ENCODE results near the gene MAN1A1.

Gene MAN1A1

GRCh38 chr6:119278625-119279024 is 70.9 kb downstream of the MAN1A1 start:
- no peaks in the 10 kb centered on the region for H3K36me3 ChIP-seq (ENCODE audit: control insufficient read depth, insufficient read depth, low read length)
- no peaks in the 10 kb centered on the region for H3K27me3 ChIP-seq (replicated peaks; ENCODE audit: control insufficient read depth, insufficient read depth, low read length, poor library complexity, severe bottlenecking)
- H3K4me1 ChIP-seq (ENCODE audit: control insufficient read depth, insufficient read depth, low read length, poor library complexity, severe bottlenecking) = no peaks in the 10 kb centered on the region
- no peak overlapping the region for H3K4me3 ChIP-seq (ENCODE audit: insufficient read depth, low read depth, low read length, poor library complexity, severe bottlenecking)
- no peak for DNase-seq
- no peak overlapping the region for H3K27ac ChIP-seq (ENCODE audit: insufficient read depth, low read length, poor library complexity, severe bottlenecking)
- no peaks in the 10 kb centered on the region for H3K9me3 ChIP-seq (ENCODE audit: control insufficient read depth, low read length)

DNA sequence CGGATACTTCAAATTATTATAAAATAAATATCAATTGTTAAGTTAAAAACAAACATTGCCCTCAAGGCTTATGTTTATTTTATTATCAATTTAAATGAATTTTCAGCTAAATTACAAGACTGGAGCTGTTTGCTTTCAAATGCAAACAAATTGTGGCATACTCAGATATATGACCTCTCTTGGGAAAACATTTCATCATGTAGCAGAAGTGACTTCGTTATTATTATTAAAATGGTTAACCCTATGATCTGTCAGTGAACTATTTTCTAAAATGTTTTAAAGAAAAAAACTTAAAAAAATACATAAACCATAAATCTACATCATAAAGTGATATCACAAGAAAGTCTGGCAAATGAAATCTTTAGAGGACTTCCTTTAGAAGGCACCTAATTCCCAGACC is 72.5 kb downstream of the MAN1A1 start:
- no peak overlapping the region for H3K27ac ChIP-seq (ENCODE audit: insufficient read depth, low read length, poor library complexity, severe bottlenecking)
- DNase-seq = no peak
- no peaks in the 10 kb centered on the region for H3K36me3 ChIP-seq (ENCODE audit: control insufficient read depth, insufficient read depth, low read length)
- H3K27me3 ChIP-seq (replicated peaks; ENCODE audit: control insufficient read depth, insufficient read depth, low read length, poor library complexity, severe bottlenecking) = no peaks in the 10 kb centered on the region
- H3K4me1 ChIP-seq (ENCODE audit: control insufficient read depth, insufficient read depth, low read length, poor library complexity, severe bottlenecking) = no peaks in the 10 kb centered on the region
- H3K9me3 ChIP-seq (ENCODE audit: control insufficient read depth, low read length) = no peaks in the 10 kb centered on the region
- H3K4me3 ChIP-seq (ENCODE audit: insufficient read depth, low read depth, low read length, poor library complexity, severe bottlenecking) = no peak overlapping the region

GRCh38 chr6:119276211-119276610 is 73.3 kb downstream of the MAN1A1 start:
- H3K27me3 ChIP-seq (replicated peaks; ENCODE audit: control insufficient read depth, insufficient read depth, low read length, poor library complexity, severe bottlenecking) = no peaks in the 10 kb centered on the region
- no peak for DNase-seq
- no peaks in the 10 kb centered on the region for H3K36me3 ChIP-seq (ENCODE audit: control insufficient read depth, insufficient read depth, low read length)
- H3K27ac ChIP-seq (ENCODE audit: insufficient read depth, low read length, poor library complexity, severe bottlenecking) = no peak overlapping the region
- H3K4me1 ChIP-seq (ENCODE audit: control insufficient read depth, insufficient read depth, low read length, poor library complexity, severe bottlenecking) = no peaks in the 10 kb centered on the region
- H3K9me3 ChIP-seq (ENCODE audit: control insufficient read depth, low read length) = no peaks in the 10 kb centered on the region
- H3K4me3 ChIP-seq (ENCODE audit: insufficient read depth, low read depth, low read length, poor library complexity, severe bottlenecking) = no peak overlapping the region

DNA sequence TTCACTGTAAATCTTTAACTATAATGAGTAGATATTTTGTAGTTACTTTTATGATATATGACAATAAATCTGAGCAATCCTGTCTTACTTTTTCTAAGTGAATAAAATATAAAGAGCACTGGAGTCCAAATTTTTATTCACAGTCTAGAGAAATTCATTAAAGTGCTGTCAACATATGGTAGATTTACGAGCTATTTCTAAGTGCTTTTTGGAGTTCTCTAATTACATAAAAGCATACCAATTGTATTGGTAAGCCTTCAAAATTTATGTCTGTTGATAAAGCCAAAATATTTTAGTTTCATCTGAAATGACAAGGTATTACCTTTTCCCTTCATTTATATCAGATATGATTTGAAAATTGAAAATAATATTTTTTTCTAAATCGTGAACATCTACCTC is 75.4 kb downstream of the MAN1A1 start:
- Histone ChIP-seq H3K4me3 (ENCODE audit: insufficient read depth, low read depth, low read length, poor library complexity, severe bottlenecking) (no peak overlapping the region), H3K9me3 (ENCODE audit: control insufficient read depth, low read length) (peaks cover 6% of the 10 kb centered on the region), H3K4me1 (ENCODE audit: control insufficient read depth, insufficient read depth, low read length, poor library complexity, severe bottlenecking) (no peaks in the 10 kb centered on the region)

DNA sequence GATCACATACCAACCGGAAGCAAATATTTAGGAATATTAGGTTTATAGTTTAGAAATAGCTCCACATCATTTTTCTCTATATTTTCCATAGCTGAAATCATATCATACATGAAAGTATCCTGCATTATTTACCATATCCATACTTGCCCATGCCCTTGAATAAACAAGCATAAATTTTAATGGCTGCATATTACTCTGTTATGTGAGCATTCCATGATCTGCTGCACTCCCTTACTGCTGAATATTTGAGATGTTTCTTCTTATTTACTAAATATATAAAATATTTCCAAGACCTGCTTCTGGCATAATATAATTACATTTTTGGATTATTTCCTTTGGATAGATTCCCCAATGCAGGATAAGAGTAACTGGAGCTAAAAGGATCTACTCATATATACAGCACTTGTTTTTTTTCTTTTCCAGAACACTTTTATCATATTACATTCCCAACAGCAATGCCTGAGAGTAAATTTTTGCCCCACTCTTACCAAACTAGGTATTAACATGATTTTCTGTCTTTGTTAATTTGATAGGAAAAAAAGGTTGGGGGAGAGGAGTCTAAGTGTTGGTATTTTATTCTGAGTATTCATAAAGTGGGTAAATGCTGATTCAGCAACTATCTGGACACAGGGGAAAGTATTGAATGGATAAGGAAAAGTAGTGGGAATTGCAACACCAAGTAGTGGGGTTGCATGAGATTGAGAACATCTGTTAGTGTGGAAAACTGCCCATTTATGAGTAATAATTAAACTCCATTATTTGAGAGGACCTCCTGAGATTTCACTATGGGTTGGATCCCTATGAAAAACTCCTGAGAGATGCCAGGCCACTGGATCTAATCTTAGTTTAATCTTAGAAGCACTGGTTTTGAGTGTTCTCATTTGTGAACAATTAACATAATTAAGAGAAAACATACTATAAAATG is 76.0 kb downstream of the MAN1A1 start:
- Histone ChIP-seq H3K9me3 (ENCODE audit: control insufficient read depth, low read length) (peaks cover 6% of the 10 kb centered on the region), H3K36me3 (ENCODE audit: control insufficient read depth, insufficient read depth, low read length) (no peaks in the 10 kb centered on the region), H3K27me3 (replicated peaks; ENCODE audit: control insufficient read depth, insufficient read depth, low read length, poor library complexity, severe bottlenecking) (no peaks in the 10 kb centered on the region), H3K27ac (ENCODE audit: insufficient read depth, low read length, poor library complexity, severe bottlenecking) (no peak overlapping the region), H3K4me1 (ENCODE audit: control insufficient read depth, insufficient read depth, low read length, poor library complexity, severe bottlenecking) (peaks cover 1% of the 10 kb centered on the region), H3K4me3 (ENCODE audit: insufficient read depth, low read depth, low read length, poor library complexity, severe bottlenecking) (no peak overlapping the region)
- DNase-seq = no peak

More for the DNA sequence above, 75.4 kb downstream of the MAN1A1 start:
- H3K36me3 ChIP-seq (ENCODE audit: control insufficient read depth, insufficient read depth, low read length) = no peaks in the 10 kb centered on the region
- no peak overlapping the region for H3K27ac ChIP-seq (ENCODE audit: insufficient read depth, low read length, poor library complexity, severe bottlenecking)
- no peak for DNase-seq
- H3K27me3 ChIP-seq (replicated peaks; ENCODE audit: control insufficient read depth, insufficient read depth, low read length, poor library complexity, severe bottlenecking) = no peaks in the 10 kb centered on the region

DNA sequence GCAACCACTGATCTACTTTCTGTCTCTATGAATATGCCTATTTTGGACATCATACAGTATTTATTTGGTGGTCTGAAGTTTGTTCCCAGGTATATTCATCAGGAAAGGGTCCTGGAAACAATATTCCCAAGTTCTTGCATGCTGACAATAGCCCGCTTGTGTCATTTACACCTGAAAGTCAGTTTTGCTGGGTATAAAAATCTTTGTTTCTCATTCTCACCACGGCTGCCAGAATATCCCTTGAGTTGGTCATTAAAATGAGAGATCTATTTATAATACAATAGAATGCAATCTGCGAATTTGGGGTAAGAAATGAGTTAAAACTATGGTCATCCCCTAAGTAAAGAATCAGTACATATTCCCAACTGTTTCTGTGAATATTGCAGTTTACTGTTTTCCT is 79.0 kb downstream of the MAN1A1 start:
- no peak overlapping the region for H3K4me3 ChIP-seq (ENCODE audit: insufficient read depth, low read depth, low read length, poor library complexity, severe bottlenecking)
- H3K36me3 ChIP-seq (ENCODE audit: control insufficient read depth, insufficient read depth, low read length) = no peaks in the 10 kb centered on the region
- peaks cover 9% of the 10 kb centered on the region for H3K4me1 ChIP-seq (ENCODE audit: control insufficient read depth, insufficient read depth, low read length, poor library complexity, severe bottlenecking)
- peaks cover 6% of the 10 kb centered on the region for H3K9me3 ChIP-seq (ENCODE audit: control insufficient read depth, low read length)
- no peak overlapping the region for H3K27ac ChIP-seq (ENCODE audit: insufficient read depth, low read length, poor library complexity, severe bottlenecking)
- no peak for DNase-seq
- no peaks in the 10 kb centered on the region for H3K27me3 ChIP-seq (replicated peaks; ENCODE audit: control insufficient read depth, insufficient read depth, low read length, poor library complexity, severe bottlenecking)

DNA sequence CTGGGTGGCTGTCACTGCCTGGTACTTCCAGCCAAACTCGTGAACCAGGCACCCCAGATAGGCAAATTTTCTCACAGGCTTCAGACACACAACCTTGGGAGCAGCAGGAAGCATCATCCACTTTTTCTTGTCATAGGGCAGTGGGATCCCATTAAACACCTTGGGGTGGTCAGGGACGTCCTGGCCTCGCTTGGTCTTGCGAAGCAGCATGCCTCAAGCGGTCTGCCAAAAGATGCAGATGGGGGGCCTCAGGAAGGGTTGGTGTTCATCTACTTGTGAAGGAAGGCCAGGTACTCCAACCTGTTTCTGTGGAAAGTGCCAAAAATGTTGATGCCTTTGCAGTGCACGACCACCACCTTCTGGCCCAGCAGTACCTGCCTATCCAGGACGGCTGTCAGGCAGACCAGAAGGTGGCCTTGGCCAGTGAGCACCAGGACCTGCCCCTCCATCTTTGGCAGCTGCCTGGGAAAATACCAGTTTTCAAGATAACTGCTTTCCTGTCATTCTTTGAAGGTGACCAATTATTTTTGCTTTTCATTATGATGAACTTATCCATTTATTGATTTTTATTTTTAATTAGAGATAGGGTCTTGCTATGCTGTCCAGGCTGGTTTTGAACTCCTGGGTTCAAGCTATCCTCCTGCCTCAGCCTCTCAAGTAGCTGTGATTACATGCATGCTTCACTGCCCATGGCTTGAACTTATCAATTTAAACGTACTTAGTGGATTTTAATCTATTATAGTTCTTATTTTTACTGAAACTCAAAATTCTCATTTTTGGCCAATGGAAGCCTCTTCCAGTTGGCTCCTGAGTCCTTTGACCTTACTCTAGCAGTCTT is 80.1 kb downstream of the MAN1A1 start:
- H3K4me1 ChIP-seq (ENCODE audit: control insufficient read depth, insufficient read depth, low read length, poor library complexity, severe bottlenecking) = peaks cover 9% of the 10 kb centered on the region
- no peak for DNase-seq

DNA sequence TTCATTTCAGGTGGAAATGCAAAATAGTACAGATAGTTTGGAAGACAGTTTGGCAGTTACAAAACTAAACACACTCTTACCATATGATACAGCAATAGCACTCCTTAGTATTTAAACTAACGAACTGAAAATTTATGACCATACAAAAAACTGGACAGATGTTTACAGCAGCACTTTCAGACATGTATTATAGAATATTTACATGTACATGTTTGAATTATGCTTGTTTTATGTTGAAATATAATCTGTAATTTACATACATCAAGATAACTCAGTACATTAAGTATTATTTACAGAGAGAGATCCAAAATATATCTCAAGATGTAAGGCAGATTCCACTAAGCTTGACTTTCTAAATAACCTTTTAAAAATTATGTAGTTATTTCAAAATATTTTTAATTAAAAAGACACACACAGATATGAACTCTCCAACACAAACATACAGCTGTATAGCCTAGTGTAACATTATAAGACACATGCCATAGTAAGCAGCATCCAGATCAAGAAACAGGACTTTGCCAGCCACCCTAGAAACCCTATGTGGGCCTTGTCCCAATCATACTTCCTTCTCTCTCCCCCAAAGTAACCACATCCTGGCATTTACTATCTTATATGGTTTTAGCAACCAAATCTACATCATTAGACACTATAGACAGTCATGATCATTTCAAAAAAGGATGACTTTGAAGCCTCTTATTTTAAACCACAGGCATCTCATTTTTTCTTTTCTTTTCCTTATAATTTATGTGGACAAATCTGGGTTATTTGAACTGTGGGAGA is 82.2 kb downstream of the MAN1A1 start:
- H3K9me3 ChIP-seq (ENCODE audit: control insufficient read depth, low read length) = peaks cover 6% of the 10 kb centered on the region
- no peaks in the 10 kb centered on the region for H3K27me3 ChIP-seq (replicated peaks; ENCODE audit: control insufficient read depth, insufficient read depth, low read length, poor library complexity, severe bottlenecking)
- H3K36me3 ChIP-seq (ENCODE audit: control insufficient read depth, insufficient read depth, low read length) = no peaks in the 10 kb centered on the region
- DNase-seq = no peak
- H3K4me3 ChIP-seq (ENCODE audit: insufficient read depth, low read depth, low read length, poor library complexity, severe bottlenecking) = no peak overlapping the region
- no peak overlapping the region for H3K27ac ChIP-seq (ENCODE audit: insufficient read depth, low read length, poor library complexity, severe bottlenecking)
- peaks cover 9% of the 10 kb centered on the region for H3K4me1 ChIP-seq (ENCODE audit: control insufficient read depth, insufficient read depth, low read length, poor library complexity, severe bottlenecking)

More for the DNA sequence above, 80.1 kb downstream of the MAN1A1 start:
- Histone ChIP-seq H3K27me3 (replicated peaks; ENCODE audit: control insufficient read depth, insufficient read depth, low read length, poor library complexity, severe bottlenecking) (no peaks in the 10 kb centered on the region), H3K9me3 (ENCODE audit: control insufficient read depth, low read length) (peaks cover 6% of the 10 kb centered on the region), H3K36me3 (ENCODE audit: control insufficient read depth, insufficient read depth, low read length) (no peaks in the 10 kb centered on the region), H3K4me3 (ENCODE audit: insufficient read depth, low read depth, low read length, poor library complexity, severe bottlenecking) (no peak overlapping the region), H3K27ac (ENCODE audit: insufficient read depth, low read length, poor library complexity, severe bottlenecking) (no peak overlapping the region)

DNA sequence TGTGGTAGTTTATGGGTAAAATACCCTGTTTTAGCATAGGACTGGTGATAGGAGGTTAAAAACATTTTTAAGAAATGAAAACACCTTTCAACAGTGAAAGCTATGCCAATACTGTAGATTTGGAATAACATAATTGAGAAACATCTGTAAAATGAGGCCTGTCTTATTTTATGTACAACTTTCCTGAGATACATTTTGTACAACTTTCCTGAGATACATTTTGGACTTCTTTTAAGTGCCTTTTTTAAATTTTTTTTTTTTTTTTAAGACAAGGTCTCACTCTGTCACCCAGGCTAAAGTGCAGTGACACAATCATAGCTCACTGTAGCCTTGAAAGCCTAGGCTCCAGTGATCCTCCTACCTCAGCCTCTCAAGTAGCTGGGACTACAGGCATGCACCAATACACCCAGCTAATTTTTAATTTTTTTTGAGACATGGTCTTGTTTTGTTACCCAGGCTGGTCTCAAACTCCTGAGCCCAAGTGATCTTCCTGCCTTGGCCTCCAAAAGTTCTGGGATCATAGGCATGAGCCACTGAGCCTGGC is 84.6 kb downstream of the MAN1A1 start:
- DNase-seq = no peak
- peaks cover 9% of the 10 kb centered on the region for H3K4me1 ChIP-seq (ENCODE audit: control insufficient read depth, insufficient read depth, low read length, poor library complexity, severe bottlenecking)
- H3K9me3 ChIP-seq (ENCODE audit: control insufficient read depth, low read length) = no peaks in the 10 kb centered on the region
- no peak overlapping the region for H3K27ac ChIP-seq (ENCODE audit: insufficient read depth, low read length, poor library complexity, severe bottlenecking)
- no peak overlapping the region for H3K4me3 ChIP-seq (ENCODE audit: insufficient read depth, low read depth, low read length, poor library complexity, severe bottlenecking)
- H3K27me3 ChIP-seq (replicated peaks; ENCODE audit: control insufficient read depth, insufficient read depth, low read length, poor library complexity, severe bottlenecking) = no peaks in the 10 kb centered on the region
- H3K36me3 ChIP-seq (ENCODE audit: control insufficient read depth, insufficient read depth, low read length) = no peaks in the 10 kb centered on the region

Measured in effector memory CD4-positive, alpha-beta T cell (primary cell).